Measurements from ENCODE around the gene GJA9.
A peak's percentile ranks its signal among the peaks of the same experiment; 100 is the strongest.

GJA9 gene

DNA sequence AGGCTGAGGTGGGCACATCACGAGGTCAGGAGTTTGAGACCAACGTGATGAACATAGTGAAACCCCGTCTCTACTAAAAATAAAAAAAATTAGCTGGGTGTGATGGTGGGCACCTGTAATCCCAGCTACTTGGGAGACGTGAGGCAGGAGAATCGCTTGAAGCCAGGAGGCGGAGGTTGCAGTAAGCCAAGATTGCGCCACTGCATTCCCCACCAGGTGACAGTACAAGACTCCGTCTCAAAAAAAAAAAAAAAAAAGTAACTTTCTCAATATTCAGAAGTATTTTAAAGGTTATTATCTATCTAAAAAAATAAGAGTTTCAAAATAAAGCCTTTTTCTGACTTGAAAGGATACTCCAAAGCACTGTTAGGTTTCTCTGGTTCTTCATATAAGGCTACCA, 14.2 kb downstream of the GJA9 start:
- no peak for TF ChIP-seq CTCF (IDR thresholded peaks at IDR 0.05; ENCODE audit: insufficient read depth, low read depth, low read length, missing control alignments)
- H3K4me3 ChIP-seq (ENCODE audit: low read length) = no peak overlapping the region
- no peak for DNase-seq (ENCODE audit: low read depth)

DNA sequence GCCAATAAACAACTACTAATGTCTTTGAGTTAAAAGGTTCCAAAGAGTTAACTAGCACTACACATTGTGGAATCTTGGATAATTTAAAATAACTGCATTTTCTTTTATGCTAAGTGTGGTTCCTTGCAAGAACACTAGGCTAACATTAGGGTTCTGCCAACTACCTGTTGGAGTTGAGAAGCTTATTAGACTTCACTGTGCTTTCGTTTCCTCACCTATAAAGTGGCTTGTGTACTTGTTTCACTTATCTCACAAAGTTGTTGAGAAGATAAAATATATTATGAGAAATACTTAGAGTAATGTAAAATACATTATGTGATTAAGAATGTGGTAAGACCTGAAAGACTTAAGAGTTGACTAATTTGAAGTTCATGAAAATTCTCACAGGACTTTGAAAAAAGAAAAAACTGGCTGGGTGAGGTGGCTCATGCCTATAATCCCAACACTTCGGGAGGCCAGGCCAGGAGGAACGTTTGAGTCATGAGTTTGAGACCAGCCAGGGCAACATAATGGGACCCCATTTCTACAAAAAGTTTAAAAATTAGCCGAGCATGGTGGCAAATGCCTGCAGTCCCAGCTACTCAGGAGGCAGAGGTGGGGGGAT, 16.2 kb downstream of the GJA9 start:
- H3K4me3 ChIP-seq (ENCODE audit: low read length) = no peak overlapping the region
- TF ChIP-seq CTCF (IDR thresholded peaks at IDR 0.05; ENCODE audit: insufficient read depth, low read depth, low read length, missing control alignments) = no peak
- DNase-seq (ENCODE audit: low read depth) = peak; percentile 69

- peak; percentile 13 for DNase-seq (ENCODE audit: low read depth)
- peak overlapping the region; percentile 65 for H3K4me3 ChIP-seq (ENCODE audit: low read length)
- no peak for TF ChIP-seq CTCF (IDR thresholded peaks at IDR 0.05; ENCODE audit: insufficient read depth, low read depth, low read length, missing control alignments)
Measured at GRCh38 chr1:38860454-38860795, 21.0 kb downstream of the GJA9 start.

GRCh38 chr1:38859561-38860453, 21.6 kb downstream of the GJA9 start, which contains the start of gene RRAGC:
Gene RRAGC (minus strand): TSS chr1:38859772. CDS start chr1:38859646, 126 bp downstream.
- TF ChIP-seq CTCF (IDR thresholded peaks at IDR 0.05; ENCODE audit: insufficient read depth, low read depth, low read length, missing control alignments) = no peak
- peak; percentile 99 for DNase-seq (ENCODE audit: low read depth)
- peak within 1 kb of the TSS; percentile 77 for H3K4me3 ChIP-seq (ENCODE audit: low read length)

- TF ChIP-seq CTCF (IDR thresholded peaks at IDR 0.05; ENCODE audit: insufficient read depth, low read depth, low read length, missing control alignments) = no peak
- peak; percentile 94 for DNase-seq (ENCODE audit: low read depth)
Measured at GRCh38 chr1:38858833-38859560, 22.4 kb downstream of the GJA9 start.

GRCh38 chr1:38852780-38853179, 28.6 kb downstream of the GJA9 start:
- H3K4me3 ChIP-seq (ENCODE audit: low read length) = no peak overlapping the region
- no peak for TF ChIP-seq CTCF (IDR thresholded peaks at IDR 0.05; ENCODE audit: insufficient read depth, low read depth, low read length, missing control alignments)
- no peak for DNase-seq (ENCODE audit: low read depth)

More at GRCh38 chr1:38858833-38859560, 22.4 kb downstream of the GJA9 start:
- H3K4me3 ChIP-seq (ENCODE audit: low read length) = peak overlapping the region; percentile 77
